ENCODE data around the gene ILK.

Gene ILK

DNA sequence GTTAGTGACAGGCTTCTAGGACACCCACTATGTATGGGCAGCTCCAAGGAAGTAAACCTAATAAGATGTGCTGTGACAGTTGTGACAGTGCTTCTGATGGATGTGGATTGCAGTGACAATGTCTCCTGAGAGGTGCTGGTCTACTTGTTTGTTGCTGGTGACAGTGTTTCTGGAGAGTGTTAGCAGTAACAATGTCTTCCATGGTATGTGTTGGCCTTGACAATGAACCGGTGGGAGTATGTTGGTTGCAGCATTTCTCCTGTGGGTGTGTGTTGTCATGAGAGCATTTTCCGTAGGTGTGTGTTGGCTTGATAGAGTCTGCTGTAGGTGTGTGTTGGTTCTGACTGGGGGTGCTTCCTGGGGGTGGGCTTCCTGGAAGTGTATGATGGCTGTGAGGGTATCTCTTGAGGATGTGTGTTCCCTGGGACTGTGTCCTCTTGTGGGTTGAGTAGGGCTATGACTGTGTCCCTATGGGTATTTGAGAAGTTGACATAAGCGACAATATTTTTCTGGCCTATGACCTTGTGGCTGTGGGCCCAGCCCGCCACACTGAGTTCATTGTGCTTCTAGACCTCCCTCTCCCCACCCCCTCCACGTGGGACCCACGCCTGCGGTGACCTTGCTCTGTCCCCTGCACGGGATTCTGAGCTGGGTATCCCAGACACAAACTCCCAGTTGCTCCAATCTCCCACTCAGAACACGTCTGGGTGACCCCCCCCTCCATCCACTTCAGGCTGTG is 50.9 kb downstream of the ILK start:
- DNase-seq (ENCODE audit: insufficient read length, low spot score) = no peak
- FAIRE-seq = no peak

DNA sequence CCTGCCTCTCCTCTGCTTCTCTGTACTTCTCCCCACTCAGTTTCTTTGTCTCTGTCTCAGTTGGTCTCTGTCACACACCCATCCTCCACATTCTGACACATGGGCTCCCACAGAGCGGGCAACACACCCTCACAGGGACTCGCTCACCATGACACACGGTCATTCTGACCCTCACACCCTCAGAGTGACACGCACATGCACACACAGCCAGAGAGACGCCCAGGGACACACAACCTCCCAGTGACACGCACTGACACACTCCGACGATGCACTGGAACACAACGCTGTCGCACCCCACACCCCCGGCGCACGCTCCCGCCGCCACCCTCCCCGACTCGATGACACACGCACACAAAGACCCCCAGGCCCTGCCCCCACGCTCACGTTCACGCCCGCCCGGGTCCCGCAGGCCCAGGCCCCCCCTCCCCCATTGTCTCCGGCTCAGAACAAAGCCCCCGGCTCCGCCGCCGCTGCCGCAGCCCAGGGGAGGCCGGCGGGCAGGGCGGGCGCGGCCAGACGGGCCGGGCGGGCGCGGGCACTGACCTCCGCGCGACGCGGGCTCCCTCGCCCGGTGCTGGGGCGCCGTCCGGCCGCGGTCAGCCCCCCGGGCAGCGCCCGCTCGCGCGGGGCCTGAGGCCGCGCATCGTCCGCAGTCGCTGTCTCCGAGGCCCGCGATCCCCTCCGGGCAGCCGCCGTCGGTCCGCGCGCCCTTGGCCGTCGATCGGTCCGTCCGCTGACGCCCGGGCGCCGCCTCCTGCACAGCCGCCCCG is 51.6 kb downstream of the ILK start:
- DNase-seq (ENCODE audit: insufficient read length, low spot score) (no peak), FAIRE-seq (no peak)

DNA sequence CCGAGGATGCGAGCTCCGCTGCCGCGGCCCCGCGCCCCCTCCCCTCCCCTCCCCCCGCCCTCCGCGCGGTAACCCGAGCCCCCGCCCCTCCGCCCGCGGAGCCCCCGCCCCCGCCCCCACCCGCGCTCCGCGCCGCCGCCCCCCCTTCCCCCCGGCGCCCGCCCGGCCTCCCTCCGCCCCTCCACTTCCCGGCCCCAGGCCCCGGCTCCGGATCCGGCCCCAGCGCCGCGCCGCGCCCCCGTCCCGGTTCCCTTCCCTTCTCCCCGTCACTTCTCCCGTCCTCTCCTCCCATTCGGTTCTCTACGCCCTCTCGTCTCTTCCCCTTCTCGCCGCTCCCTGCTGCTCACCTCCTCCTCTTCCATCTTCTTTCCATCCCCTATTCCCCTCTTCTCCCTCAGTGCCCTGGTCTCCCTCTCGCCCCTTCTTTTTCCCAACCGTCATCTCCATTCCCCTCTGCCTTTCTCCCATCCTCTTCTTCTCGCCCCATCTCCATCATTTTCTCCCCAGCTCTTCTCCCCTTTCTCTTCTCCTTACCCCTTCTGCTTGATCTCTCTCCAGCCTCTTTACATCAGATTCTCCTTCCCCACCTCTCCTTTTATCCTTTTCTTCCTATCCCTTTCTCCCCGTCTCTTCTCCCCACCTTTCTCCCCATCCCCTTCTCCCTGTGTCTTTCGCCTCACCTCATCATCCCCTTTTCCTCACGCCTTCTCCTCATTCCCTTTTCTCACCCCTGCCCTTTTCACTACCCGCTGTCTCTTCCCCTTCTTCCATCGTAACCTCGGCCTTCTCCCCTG is 52.4 kb downstream of the ILK start, which contains the start of gene DCHS1:
DCHS1 (minus strand) TSS at position 20 of the 794 bp plus-strand sequence. CDS start 14,196 bp downstream, outside the sequence.
- FAIRE-seq (no peak), DNase-seq (ENCODE audit: insufficient read length, low spot score) (no peak)

DNA sequence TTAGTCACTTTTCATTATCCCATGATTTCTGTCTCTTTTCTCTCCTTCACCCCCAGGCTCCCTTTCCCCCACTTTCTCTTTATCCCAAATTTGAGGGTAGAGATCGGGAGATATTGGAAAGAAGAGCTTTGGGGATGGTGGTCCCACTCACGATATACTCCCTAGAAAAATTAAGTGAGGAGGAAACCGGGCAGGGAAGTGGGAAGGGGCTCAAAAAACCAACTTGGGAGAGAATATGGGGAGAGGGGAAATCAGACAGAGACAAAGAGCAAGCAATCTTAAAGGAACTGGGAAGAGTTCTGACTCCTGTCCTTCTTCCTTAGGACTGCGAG is 53.0 kb downstream of the ILK start:
- DNase-seq (ENCODE audit: insufficient read length, low spot score) (no peak), FAIRE-seq (no peak)

DNA sequence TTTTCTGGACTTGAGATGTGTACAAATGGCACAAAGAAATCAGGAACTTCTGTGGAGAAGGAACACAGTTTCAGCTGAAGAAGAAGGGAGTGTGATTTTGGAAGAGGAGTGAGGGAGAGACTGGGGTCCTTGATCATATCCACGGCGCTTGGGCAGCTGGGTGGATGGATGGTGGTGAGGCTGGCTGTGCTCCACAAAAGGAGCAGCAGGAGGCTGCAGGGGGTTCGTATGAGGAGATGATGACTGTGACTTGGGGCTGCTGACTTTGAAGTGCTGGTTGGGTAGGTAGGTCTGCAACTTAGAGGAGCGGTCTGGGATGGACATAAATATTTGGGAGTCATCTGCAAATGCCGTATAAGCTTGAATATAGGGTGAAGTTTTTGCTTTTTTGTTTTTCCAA is 53.4 kb downstream of the ILK start:
- FAIRE-seq (no peak), DNase-seq (ENCODE audit: insufficient read length, low spot score) (no peak)

DNA sequence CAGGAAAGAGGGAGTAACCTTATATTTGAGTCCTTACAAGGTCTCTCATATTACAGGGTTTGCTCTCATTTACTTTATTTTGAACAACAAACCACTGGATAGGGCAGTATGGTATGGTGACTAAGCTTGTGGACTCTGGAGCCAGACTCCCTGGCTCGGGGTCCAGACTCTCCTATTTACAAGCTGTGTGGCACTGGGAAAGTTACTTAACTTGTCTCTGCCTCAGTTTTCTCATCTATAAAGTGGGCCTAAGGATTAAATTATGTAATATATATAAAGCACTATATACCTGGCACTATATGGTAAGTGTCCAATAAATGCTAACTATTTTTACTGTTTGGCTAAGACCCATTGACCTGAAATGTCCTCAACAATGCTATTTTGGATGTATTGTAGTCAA is 53.8 kb downstream of the ILK start:
- DNase-seq (ENCODE audit: insufficient read length, low spot score) (no peak), FAIRE-seq (no peak)

DNA sequence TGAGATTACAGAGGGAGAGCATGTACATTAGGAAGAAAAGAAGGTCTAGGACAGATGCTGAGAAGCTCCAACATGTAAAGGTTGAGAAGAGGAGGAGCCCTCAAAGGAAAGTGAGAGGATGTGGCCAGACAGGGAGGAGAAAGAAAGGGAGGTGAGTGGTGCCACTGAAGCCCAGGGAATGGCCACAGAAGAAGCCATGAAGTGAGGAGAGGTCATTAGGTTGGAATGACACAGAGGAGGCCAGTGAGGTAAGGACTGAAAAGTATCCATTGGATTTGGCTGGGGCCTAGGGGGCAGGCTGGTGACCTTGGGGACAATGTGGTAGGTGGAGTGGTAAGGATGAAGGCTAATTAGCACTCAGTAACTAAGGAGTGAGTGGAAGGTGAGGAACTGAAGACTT is 55.1 kb downstream of the ILK start:
- FAIRE-seq (no peak), DNase-seq (ENCODE audit: insufficient read length, low spot score) (no peak)

Data from GM19239 (cell line).